IPS-20b (cell line): ENCODE results near the gene OR6B2.

Source experiments
- H3K27ac ChIP-seq: one replicate; pipeline ENCODE4 v1.5.1; 2013; ENCODE audit warnings: low read length
- H3K27me3 ChIP-seq: 2 replicates; pipeline ENCODE4 v1.6.1; 2013; ENCODE audit warnings: mild to moderate bottlenecking, low read length, inconsistent platforms; ENCODE audit not compliant: insufficient read depth
- H3K36me3 ChIP-seq: 2 replicates; pipeline ENCODE4 v1.6.1; 2013; ENCODE audit warnings: low read depth, mild to moderate bottlenecking, inconsistent platforms, low read length, moderate library complexity; ENCODE audit not compliant: insufficient read depth
- H3K4me1 ChIP-seq: 2 replicates; pipeline ENCODE4 v1.6.1; 2013; ENCODE audit warnings: mild to moderate bottlenecking, control low read depth, inconsistent platforms, low read length, moderate library complexity; ENCODE audit not compliant: insufficient read depth
- H3K4me3 ChIP-seq: 2 replicates; pipeline ENCODE4 v1.5.1; 2013; ENCODE audit warnings: mild to moderate bottlenecking, low read length, inconsistent platforms
- H3K9ac ChIP-seq: 2 replicates; pipeline ENCODE4 v1.6.1; 2013; ENCODE audit warnings: low read depth, mild to moderate bottlenecking, inconsistent platforms, low read length, moderate library complexity
- H3K9me3 ChIP-seq: 2 replicates; pipeline ENCODE4 v1.6.1; 2013; ENCODE audit warnings: mild to moderate bottlenecking, low read depth, low read length, inconsistent platforms; ENCODE audit not compliant: insufficient read depth

The OR6B2 gene

GRCh38 chr2:239997686-239998409 is 32.4 kb downstream of the OR6B2 start:
- no peak overlapping the region for H3K4me3 ChIP-seq
- H3K36me3 ChIP-seq: peaks cover 42% of the 10 kb centered on the region
- H3K27me3 ChIP-seq: no peaks in the 10 kb centered on the region
- no peaks in the 10 kb centered on the region for H3K9me3 ChIP-seq
- no peak overlapping the region for H3K27ac ChIP-seq
- no peaks in the 10 kb centered on the region for H3K4me1 ChIP-seq
- H3K9ac ChIP-seq: no peak overlapping the region

GRCh38 chr2:239994086-239994485 is 36.1 kb downstream of the OR6B2 start:
- peaks cover 30% of the 10 kb centered on the region for H3K36me3 ChIP-seq
- no peaks in the 10 kb centered on the region for H3K27me3 ChIP-seq
- no peaks in the 10 kb centered on the region for H3K9me3 ChIP-seq

GRCh38 chr2:239993291-239993690 is 36.9 kb downstream of the OR6B2 start:
- Histone ChIP-seq H3K9ac (no peak overlapping the region), H3K4me1 (no peaks in the 10 kb centered on the region), H3K27me3 (no peaks in the 10 kb centered on the region), H3K36me3 (peaks cover 30% of the 10 kb centered on the region), H3K27ac (no peak overlapping the region), H3K9me3 (no peaks in the 10 kb centered on the region), H3K4me3 (no peak overlapping the region)

More at GRCh38 chr2:239994086-239994485, 36.1 kb downstream of the OR6B2 start:
- no peak overlapping the region for H3K27ac ChIP-seq
- no peak overlapping the region for H3K9ac ChIP-seq
- H3K4me1 ChIP-seq: no peaks in the 10 kb centered on the region
- no peak overlapping the region for H3K4me3 ChIP-seq

- no peak overlapping the region for H3K9ac ChIP-seq
- no peaks in the 10 kb centered on the region for H3K9me3 ChIP-seq
- H3K27me3 ChIP-seq: no peaks in the 10 kb centered on the region
- no peak overlapping the region for H3K27ac ChIP-seq
- no peaks in the 10 kb centered on the region for H3K4me1 ChIP-seq
- peaks cover 42% of the 10 kb centered on the region for H3K36me3 ChIP-seq
- H3K4me3 ChIP-seq: no peak overlapping the region
These were observed 38.4 kb downstream of the OR6B2 start for GRCh38 chr2:239991689-239992314.

GRCh38 chr2:239990966-239991365 is 39.3 kb downstream of the OR6B2 start:
- no peaks in the 10 kb centered on the region; the same call in 1 of the 2 replicates for H3K9me3 ChIP-seq
- no peaks in the 10 kb centered on the region for H3K27me3 ChIP-seq
- peaks cover 51% of the 10 kb centered on the region for H3K36me3 ChIP-seq
- H3K27ac ChIP-seq: no peak overlapping the region
- no peak overlapping the region for H3K9ac ChIP-seq
- no peaks in the 10 kb centered on the region for H3K4me1 ChIP-seq
- H3K4me3 ChIP-seq: no peak overlapping the region

GRCh38 chr2:239985356-239985755 is 44.9 kb downstream of the OR6B2 start:
- Histone ChIP-seq H3K9me3 (peaks cover 4% of the 10 kb centered on the region; the same call in 1 of the 2 replicates), H3K27ac (no peak overlapping the region), H3K4me3 (no peak overlapping the region), H3K27me3 (no peaks in the 10 kb centered on the region), H3K9ac (no peak overlapping the region), H3K4me1 (no peaks in the 10 kb centered on the region), H3K36me3 (peaks cover 71% of the 10 kb centered on the region)

- Histone ChIP-seq H3K27ac (no peak overlapping the region), H3K36me3 (peaks cover 63% of the 10 kb centered on the region), H3K27me3 (no peaks in the 10 kb centered on the region), H3K9ac (no peak overlapping the region), H3K4me1 (no peaks in the 10 kb centered on the region), H3K4me3 (no peak overlapping the region), H3K9me3 (peaks cover 4% of the 10 kb centered on the region; the same call in 1 of the 2 replicates)
These were observed 45.6 kb downstream of the OR6B2 start for GRCh38 chr2:239984421-239985194.

GRCh38 chr2:239983004-239983778 is 47.0 kb downstream of the OR6B2 start:
- no peak overlapping the region for H3K4me3 ChIP-seq
- H3K27ac ChIP-seq: no peak overlapping the region
- H3K4me1 ChIP-seq: no peaks in the 10 kb centered on the region
- peaks cover 4% of the 10 kb centered on the region; the same call in 1 of the 2 replicates for H3K9me3 ChIP-seq
- H3K27me3 ChIP-seq: no peaks in the 10 kb centered on the region
- H3K9ac ChIP-seq: no peak overlapping the region
- H3K36me3 ChIP-seq: peaks cover 49% of the 10 kb centered on the region
